GM12878 (cell line): Measurements from ENCODE around the gene CDH1. TPM values are rescaled to one million over a fixed set of nuclear protein-coding genes. Genes with fewer than 3 reads are reported as not detected.

Experiments
- ATAC-seq: fragments of 200-7000 bp; cut with Tn5 transposase; 3 replicates; pipeline ENCODE4 v1.9.1; 2020; ENCODE audit warnings: mild to moderate bottlenecking, moderate library complexity
- BruUV-seq: library from RNA; stranded (reverse); fragments of 400-500 nt; replicated peaks from 2 replicates; lab custom pipeline; 2021; lab: Mats Ljungman, UMichigan
- CTCF ChIA-PET: fragments of 300-600 bp; sonication (Branson Sonifier 250); formaldehyde crosslinking; extraction: SDS; loops from one replicate; lab custom pipeline; 2021; ENCODE audit warnings: inconsistent platforms; lab: Yijun Ruan, JAX
- POLR2A ChIA-PET: fragments of 350-600 bp; formaldehyde crosslinking; extraction: SDS; loops from one replicate; lab custom pipeline; 2021; ENCODE audit warnings: inconsistent platforms; lab: Charles Lee
- RAD21 ChIA-PET: fragments of 300-600 bp; sonication (Branson Sonifier 250); formaldehyde crosslinking; loops from one replicate; lab custom pipeline; 2023; ENCODE audit warnings: antibody characterized with exemption; ENCODE audit not compliant: unreplicated experiment; lab: Charles Lee
- SMC1A ChIA-PET: fragments of 300-600 bp; sonication (Branson Sonifier 250); formaldehyde crosslinking; loops from one replicate; lab custom pipeline; 2023; ENCODE audit not compliant: unreplicated experiment, uncharacterized antibody; lab: Charles Lee
- DNase-seq: peaks from one replicate; pipeline ENCODE4 v3.0.0-alpha.2; 2011; ENCODE audit warnings: low read depth, low spot score
- FAIRE-seq: peaks from 3 replicates; lab custom pipeline; 2011; peaks lifted over from hg19 to GRCh38; lab: Jason Lieb, UNC
- H2AFZ ChIP-seq: 2 replicates; pipeline ENCODE4 v1.6.0; 2011; ENCODE audit warnings: low read depth, low read length, control low read depth; ENCODE audit not compliant: control insufficient read depth
- H3K27ac ChIP-seq: 2 replicates; pipeline ENCODE4 v1.5.1; 2011; ENCODE audit warnings: control low read depth; ENCODE audit not compliant: control insufficient read depth, insufficient read depth
- H3K27me3 ChIP-seq, 2 experiments: replicated peaks in 1 of 2; 2 replicates each; pipeline versions ENCODE4 v1.6.0 to v1.6.1; 2011; ENCODE audit warnings: low read length in 1 of 2; ENCODE audit not compliant: control insufficient read depth in 2 of 2, insufficient read depth in 2 of 2
- H3K36me3 ChIP-seq, 2 experiments: 2 replicates each; pipeline ENCODE4 v1.5.1; 2011; ENCODE audit warnings: low read length in 1 of 2; ENCODE audit not compliant: control insufficient read depth in 2 of 2, insufficient read depth in 2 of 2
- H3K4me1 ChIP-seq: 2 replicates; pipeline ENCODE4 v1.6.1; 2011; ENCODE audit warnings: mild to moderate bottlenecking, low read length, moderate library complexity, mixed read lengths; ENCODE audit not compliant: control insufficient read depth, insufficient read depth
- H3K4me2 ChIP-seq: 2 replicates; pipeline ENCODE4 v1.6.0; 2011; ENCODE audit warnings: control low read depth; ENCODE audit not compliant: control insufficient read depth, insufficient read depth
- H3K4me3 ChIP-seq: fragments of 200-600 bp; sonication (generic); 2 replicates; pipeline ENCODE4 v1.5.1; 2016
- H3K79me2 ChIP-seq: 2 replicates; pipeline ENCODE4 v1.6.0; 2011; ENCODE audit warnings: low read length; ENCODE audit not compliant: control insufficient read depth, insufficient read depth
- H3K9ac ChIP-seq: 2 replicates; pipeline ENCODE4 v1.8.0; 2011; ENCODE audit warnings: low read length, control low read depth, mixed read lengths; ENCODE audit not compliant: control insufficient read depth, insufficient read depth
- H3K9me3 ChIP-seq: replicated peaks from 3 replicates; pipeline ENCODE4 v1.5.1; 2011; ENCODE audit warnings: mild to moderate bottlenecking, low read length; ENCODE audit not compliant: control insufficient read depth, insufficient read depth
- H4K20me1 ChIP-seq: 2 replicates; pipeline ENCODE4 v1.6.0; 2011; ENCODE audit not compliant: control insufficient read depth, insufficient read depth
- CHD4 ChIP-seq: fragments of 200-600 bp; sonication (generic); IDR thresholded peaks from 2 replicates; pipeline ENCODE4 v1.6.1; 2016; ENCODE audit warnings: mild to moderate bottlenecking
- NFXL1 ChIP-seq: fragments of 450-650 bp; IDR thresholded peaks from 2 replicates; pipeline ENCODE4 v1.6.1; 2017; ENCODE audit warnings: antibody characterized with exemption, mild to moderate bottlenecking, borderline replicate concordance
- RB1 ChIP-seq: fragments of 450-650 bp; formaldehyde crosslinking; IDR thresholded peaks from 2 replicates; pipeline ENCODE4 v1.6.1; 2017; ENCODE audit warnings: mild to moderate bottlenecking, borderline replicate concordance
- SIX5 ChIP-seq: IDR thresholded peaks from 2 replicates; pipeline ENCODE4 v1.6.1; 2011; ENCODE audit warnings: mild to moderate bottlenecking, low read depth, low read length, moderate library complexity; ENCODE audit not compliant: severe bottlenecking
- ZNF592 ChIP-seq: fragments of 450-650 bp; IDR thresholded peaks from 2 replicates; pipeline ENCODE4 v1.6.1; 2017; ENCODE audit warnings: mild to moderate bottlenecking, moderate library complexity
- WGBS: methylation state at CpG from one replicate; pipeline ENCODE4 v1.1.6; 2016; ENCODE audit warnings: low lambda C conversion rate; ENCODE audit not compliant: insufficient replicate concordance, insufficient coverage; ENCODE audit errors: missing lambda C conversion rate; 5-methylcytosine and 5-hydroxymethylcytosine counted together
- in situ Hi-C: fragments of 300-500 bp; cut with MboI; formaldehyde crosslinking; loops from 9 replicates; pipeline ENCODE4 v1.14.3; 2018; ENCODE audit warnings: mixed read lengths
- intact Hi-C: fragments of 100-400 bp; cut with micrococcal nuclease; formaldehyde crosslinking; loops from one replicate; pipeline ENCODE4 v1.14.2; 2022; ENCODE audit not compliant: unreplicated experiment
- polyA plus RNA-seq, 11 experiments: library from polyadenylated mRNA; depleted of rRNA in 4 of 11; unstranded in 6 of 11; stranded (reverse) in 5 of 11; fragments of >200 nt; fragmentation: Nextera tagmentation in 4 of 11; fragmentation: Illumina TruSeq in 1 of 11; extraction: Ambion mirVana in 4 of 11; extraction: Trizol in 1 of 11; gene quantifications; 1 replicate in 1 of 11; 2 replicates in 10 of 11; pipeline versions ENCODE4 v1.2.1 to v1.2.3, GENCODE V29; 2011 to 2016; ENCODE audit warnings: inconsistent platforms in 2 of 11, missing spikeins in 2 of 11, low read depth in 1 of 11
- total RNA-seq, 4 experiments: library from RNA; depleted of rRNA in 3 of 4; stranded (reverse); fragments of >200 nt in 3 of 4; fragmentation: Illumina TruSeq in 1 of 4; extraction: Trizol in 1 of 4; gene quantifications; 2 replicates each; pipeline versions ENCODE4 v1.2.1 to v1.2.3, GENCODE V29; 2013 to 2021

The CDH1 gene
- total and polyA plus RNA-seq, 10 of the 15 experiments (the other 5 are each of a cell fraction or from before 2014, with no cell fraction given): 2.2 to 30.6 (median 17.7) TPM

- no TSS peak for BruUV-seq
- in situ Hi-C loops: loop anchor here (25.0 kb wide), 1 partner anchor 269 kb away; the partner anchor contains the start of gene ZFP90
- H4K20me1 ChIP-seq: no peaks in the 10 kb centered on the region
- no peak overlapping the region for H2AFZ ChIP-seq
- intact Hi-C loops: no loop called here
- POLR2A ChIA-PET: no interaction called here
- no peak overlapping the region for H3K4me2 ChIP-seq
- H3K4me3 ChIP-seq: no peak overlapping the region
- no peak for TF ChIP-seq NFXL1
- TF ChIP-seq SIX5: no peak
- no peak for TF ChIP-seq CHD4
- no peak for TF ChIP-seq RB1
- TF ChIP-seq ZNF592: no peak
- TF ChIP-seq, all 136 proteins: peak for 0
- Histone ChIP-seq H3K27me3 (no peaks in the 10 kb centered on the region), H3K9me3 (no peaks in the 10 kb centered on the region), H3K27ac (no peak overlapping the region), H3K9ac (no peak overlapping the region), H3K4me1 (no peaks in the 10 kb centered on the region), H3K79me2 (no peaks in the 10 kb centered on the region), H3K36me3 (no peaks in the 10 kb centered on the region; a peak in 1 of 4 replicates)
- ChIA-PET CTCF (interaction anchor here (0.5 to 1.6 kb wide), 4 partner anchors 11 to 103 kb away, joined by 3 to 4 read pairs (median 3); no protein-coding TSS in a partner anchor), SMC1A (interaction anchor here (0.9 to 1.5 kb wide), 2 partner anchors 8 to 107 kb away, joined by 3 read pairs; no protein-coding TSS in a partner anchor), RAD21 (no interaction called here)
- DNase-seq (no peak), ATAC-seq (no peak), FAIRE-seq (no peak)
- 67% methylated on average over 2 of the region's 2 CpGs for WGBS
Measured at GRCh38 chr16:68806422-68806821, 69.3 kb downstream of the CDH1 start.
